Measurements from ENCODE around the gene EXOC1. TPM values are rescaled to one million over a fixed set of nuclear protein-coding genes. Genes with fewer than 3 reads are reported as not detected.
"Not testable (repeated sequence)": the region's sequence is repeated elsewhere in the genome, so short reads cannot be mapped to it uniquely, and the experiment has no call there.

The EXOC1 gene
- total RNA-seq, 6 experiments from 2014 or later: 6.7 to 9.8 (median 9.2) TPM

DNA sequence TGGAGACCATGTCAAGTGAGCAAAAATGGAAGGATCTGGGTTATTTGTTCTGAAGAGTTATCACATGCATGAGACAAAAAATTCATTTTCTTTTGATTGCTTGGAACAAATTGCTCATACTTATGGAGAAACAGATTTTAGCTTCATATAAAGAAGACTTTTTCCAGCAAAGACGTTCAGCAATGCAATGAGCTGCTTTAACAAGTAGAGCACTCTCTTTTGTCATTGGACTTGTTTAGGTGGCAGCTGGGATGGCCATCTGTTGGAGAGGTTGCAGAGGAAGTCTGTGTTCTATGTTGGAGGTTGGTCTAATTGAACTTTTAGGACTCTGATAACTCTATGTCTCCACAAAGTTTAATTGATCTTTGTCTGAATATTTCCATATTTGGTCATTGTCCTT lies 75.4 kb downstream of the EXOC1 start:
- Histone ChIP-seq H3K27me3 (no peaks in the 10 kb centered on the region), H3K4me3 (no peak overlapping the region), H3K27ac (no peak overlapping the region), H3K9me3 (no peaks in the 10 kb centered on the region), H3K36me3 (no peaks in the 10 kb centered on the region), H3K4me1 (no peaks in the 10 kb centered on the region)
- DNase-seq: no peak
- TF ChIP-seq POLR2A (IDR thresholded peaks at IDR 0.05): no peak
- TF ChIP-seq, protein P1, sequence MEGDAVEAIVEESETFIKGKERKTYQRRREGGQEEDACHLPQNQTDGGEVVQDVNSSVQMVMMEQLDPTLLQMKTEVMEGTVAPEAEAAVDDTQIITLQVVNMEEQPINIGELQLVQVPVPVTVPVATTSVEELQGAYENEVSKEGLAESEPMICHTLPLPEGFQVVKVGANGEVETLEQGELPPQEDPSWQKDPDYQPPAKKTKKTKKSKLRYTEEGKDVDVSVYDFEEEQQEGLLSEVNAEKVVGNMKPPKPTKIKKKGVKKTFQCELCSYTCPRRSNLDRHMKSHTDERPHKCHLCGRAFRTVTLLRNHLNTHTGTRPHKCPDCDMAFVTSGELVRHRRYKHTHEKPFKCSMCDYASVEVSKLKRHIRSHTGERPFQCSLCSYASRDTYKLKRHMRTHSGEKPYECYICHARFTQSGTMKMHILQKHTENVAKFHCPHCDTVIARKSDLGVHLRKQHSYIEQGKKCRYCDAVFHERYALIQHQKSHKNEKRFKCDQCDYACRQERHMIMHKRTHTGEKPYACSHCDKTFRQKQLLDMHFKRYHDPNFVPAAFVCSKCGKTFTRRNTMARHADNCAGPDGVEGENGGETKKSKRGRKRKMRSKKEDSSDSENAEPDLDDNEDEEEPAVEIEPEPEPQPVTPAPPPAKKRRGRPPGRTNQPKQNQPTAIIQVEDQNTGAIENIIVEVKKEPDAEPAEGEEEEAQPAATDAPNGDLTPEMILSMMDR (IDR thresholded peaks at IDR 0.05): no peak
- intact Hi-C loops (cut with DNase I): no loop called here
- 31% methylated on average over 1 of the region's 1 CpG for WGBS (ENCODE audit: insufficient coverage, low coverage, low lambda C conversion rate, missing lambda C conversion rate)
- no peak for ATAC-seq

DNA sequence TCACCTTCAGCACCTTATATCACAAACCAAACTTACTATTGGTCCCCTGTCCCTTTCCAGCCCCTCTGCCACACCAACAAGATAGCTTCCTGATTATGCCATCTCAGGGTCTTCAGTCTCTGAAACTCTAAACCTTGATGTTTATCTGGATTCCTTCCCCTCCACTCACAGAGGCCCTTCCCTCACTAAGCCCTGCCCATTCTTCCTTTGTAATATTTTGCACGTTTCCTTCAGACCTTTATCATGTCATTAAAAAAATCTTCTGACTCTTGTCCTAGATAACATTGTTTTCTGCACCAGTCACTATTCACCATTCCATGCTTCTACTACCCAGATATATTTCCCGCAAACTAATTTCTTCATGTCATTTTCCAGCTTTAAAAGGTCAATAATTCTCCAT lies 77.6 kb downstream of the EXOC1 start:
- no peaks in the 10 kb centered on the region for H3K27me3 ChIP-seq
- H3K4me1 ChIP-seq: no peaks in the 10 kb centered on the region
- H3K9me3 ChIP-seq: no peaks in the 10 kb centered on the region
- intact Hi-C loops (cut with DNase I): no loop called here
- ATAC-seq (no peak), DNase-seq (no peak)
- no peak overlapping the region for H3K4me3 ChIP-seq
- H3K36me3 ChIP-seq: no peaks in the 10 kb centered on the region
- WGBS (ENCODE audit: insufficient coverage, low coverage, low lambda C conversion rate, missing lambda C conversion rate): 56% methylated on average over 2 of the region's 2 CpGs
- no peak overlapping the region for H3K27ac ChIP-seq
- TF ChIP-seq POLR2A (IDR thresholded peaks at IDR 0.05): no peak
- TF ChIP-seq, protein P1 (IDR thresholded peaks at IDR 0.05): no peak

DNA sequence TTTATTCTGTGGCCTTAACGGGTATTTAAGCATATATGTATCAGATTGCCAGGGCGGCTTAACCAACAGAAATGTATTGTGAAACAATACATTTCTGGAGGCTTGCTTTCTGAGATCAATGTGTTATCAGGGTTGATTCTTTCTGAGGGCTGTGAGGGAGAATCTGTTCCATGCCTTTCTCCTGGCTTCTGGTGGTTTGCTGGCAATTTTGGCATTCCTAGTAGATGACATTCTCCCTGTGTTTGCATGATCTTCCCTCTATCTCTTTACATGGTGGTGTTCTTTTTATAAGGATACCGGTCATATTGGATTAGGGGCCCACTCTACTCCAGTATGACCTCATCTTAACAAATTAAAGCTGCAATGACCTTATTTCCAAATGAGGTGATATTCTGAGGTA lies 78.4 kb downstream of the EXOC1 start:
- H3K27ac ChIP-seq: no peak overlapping the region
- TF ChIP-seq, protein P1 (IDR thresholded peaks at IDR 0.05): no peak
- no peak for TF ChIP-seq POLR2A (IDR thresholded peaks at IDR 0.05)
- ATAC-seq (no peak), DNase-seq (no peak)
- H3K27me3 ChIP-seq: no peaks in the 10 kb centered on the region
- intact Hi-C loops (cut with DNase I): no loop called here
- no peaks in the 10 kb centered on the region for H3K9me3 ChIP-seq
- no peak overlapping the region for H3K4me3 ChIP-seq
- H3K36me3 ChIP-seq: no peaks in the 10 kb centered on the region
- no peaks in the 10 kb centered on the region for H3K4me1 ChIP-seq
- WGBS (ENCODE audit: insufficient coverage, low coverage, low lambda C conversion rate, missing lambda C conversion rate): 45% methylated on average over 3 of the region's 3 CpGs

DNA sequence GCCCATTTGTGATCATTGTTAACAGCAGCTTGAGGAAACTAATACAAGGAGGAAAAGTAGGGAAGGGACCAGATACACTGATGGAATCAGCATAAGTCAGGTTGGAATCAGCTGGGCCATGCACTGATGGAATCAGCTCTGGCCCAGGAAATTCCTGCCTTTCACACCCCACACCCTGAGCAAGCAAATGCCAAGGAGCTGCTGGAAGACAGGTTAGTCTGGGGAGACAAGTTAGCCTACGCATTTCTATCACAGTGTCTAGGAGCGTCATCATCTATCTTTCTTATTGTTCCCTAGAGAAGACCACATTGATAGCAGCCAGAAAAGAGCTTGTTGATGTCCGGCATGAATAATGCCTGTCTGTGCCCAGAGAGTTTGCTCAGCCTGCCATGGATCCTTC lies 79.1 kb downstream of the EXOC1 start:
- Histone ChIP-seq H3K4me3 (no peak overlapping the region), H3K36me3 (no peaks in the 10 kb centered on the region), H3K27ac (no peak overlapping the region), H3K4me1 (no peaks in the 10 kb centered on the region), H3K27me3 (no peaks in the 10 kb centered on the region), H3K9me3 (no peaks in the 10 kb centered on the region)
- TF ChIP-seq, protein P1 (IDR thresholded peaks at IDR 0.05): no peak
- TF ChIP-seq POLR2A (IDR thresholded peaks at IDR 0.05): no peak
- ATAC-seq: no peak
- intact Hi-C loops (cut with DNase I): no loop called here
- 80% methylated on average over 2 of the region's 3 CpGs for WGBS (ENCODE audit: insufficient coverage, low coverage, low lambda C conversion rate, missing lambda C conversion rate)
- DNase-seq: no peak

DNA sequence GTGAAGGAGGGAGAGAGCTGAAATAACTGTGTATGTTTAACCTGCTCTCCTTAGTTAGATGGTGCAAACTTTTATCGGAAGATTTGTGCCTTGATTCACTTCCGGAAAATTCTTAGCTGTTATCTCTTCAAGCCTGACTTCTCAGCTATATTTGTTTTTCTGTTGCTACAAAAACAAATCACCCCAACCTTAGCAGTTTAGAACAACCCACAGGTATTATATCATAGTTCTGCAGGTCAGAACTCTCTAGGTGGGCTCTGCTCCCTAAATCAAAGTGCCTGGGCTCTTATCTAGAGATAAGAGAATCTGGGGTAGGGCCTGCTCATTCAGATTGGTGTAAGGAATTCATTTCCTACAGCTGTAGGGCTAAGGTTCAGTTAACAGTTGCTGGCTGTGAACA lies 80.2 kb downstream of the EXOC1 start:
- no peaks in the 10 kb centered on the region for H3K9me3 ChIP-seq
- H3K27me3 ChIP-seq: no peaks in the 10 kb centered on the region
- intact Hi-C loops (cut with DNase I): no loop called here
- DNase-seq (no peak), ATAC-seq (no peak)
- H3K4me1 ChIP-seq: no peaks in the 10 kb centered on the region
- H3K4me3 ChIP-seq: no peak overlapping the region
- no peak overlapping the region for H3K27ac ChIP-seq
- no peaks in the 10 kb centered on the region for H3K36me3 ChIP-seq
- TF ChIP-seq, protein P1 (IDR thresholded peaks at IDR 0.05): no peak
- no peak for TF ChIP-seq POLR2A (IDR thresholded peaks at IDR 0.05)
- WGBS (ENCODE audit: insufficient coverage, low coverage, low lambda C conversion rate, missing lambda C conversion rate): 33% methylated on average over 2 of the region's 2 CpGs

DNA sequence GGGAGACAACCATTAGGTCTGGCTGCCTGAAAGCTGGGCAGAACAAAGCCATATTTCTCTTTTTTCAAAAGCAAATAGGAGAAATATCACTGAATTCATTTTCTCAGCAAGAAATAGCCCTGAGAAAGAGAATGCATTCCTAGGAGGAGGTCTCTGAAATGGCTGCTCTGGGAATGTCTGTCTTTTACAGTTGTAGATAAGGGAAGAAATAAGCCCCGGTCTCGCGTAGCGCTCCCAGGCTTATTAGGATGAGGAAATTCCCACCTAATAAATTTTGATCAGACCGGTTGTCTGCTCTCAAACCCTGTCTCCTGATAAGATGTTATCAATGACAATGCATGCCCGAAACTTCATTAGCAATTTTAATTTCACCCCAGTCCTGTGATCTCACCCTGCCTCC lies 82.5 kb downstream of the EXOC1 start:
- H3K27ac ChIP-seq; H3K9me3 ChIP-seq; H3K36me3 ChIP-seq; ATAC-seq; intact Hi-C loops (cut with DNase I); H3K4me1 ChIP-seq; DNase-seq; H3K27me3 ChIP-seq; H3K4me3 ChIP-seq: not testable (repeated sequence)
- WGBS (ENCODE audit: insufficient coverage, low coverage, low lambda C conversion rate, missing lambda C conversion rate): 90% methylated on average over 5 of the region's 6 CpGs
